Kidney epithelial cell (primary cell): Measurements from ENCODE around the gene ANTXRL. TPM values are rescaled to one million over a fixed set of nuclear protein-coding genes. Genes with fewer than 3 reads are reported as not detected.

ENCODE experiments used
- DNase-seq: peaks from one replicate; pipeline ENCODE4 v3.0.0-alpha.2; 2010; ENCODE audit warnings: low read depth
- H3K27me3 ChIP-seq: 2 replicates; pipeline ENCODE4 v1.6.0; 2011; ENCODE audit warnings: low read length; ENCODE audit not compliant: control insufficient read depth, insufficient read depth
- H3K36me3 ChIP-seq: 2 replicates; pipeline ENCODE4 v1.5.1; 2011; ENCODE audit warnings: low read length; ENCODE audit not compliant: control insufficient read depth, insufficient read depth
- H3K4me3 ChIP-seq: 2 replicates; pipeline ENCODE4 v1.5.1; 2011; ENCODE audit warnings: low read depth, mild to moderate bottlenecking, control low read depth, low read length
- CTCF ChIP-seq: IDR thresholded peaks from 2 replicates; pipeline ENCODE4 v1.5.1; 2011; ENCODE audit warnings: mild to moderate bottlenecking, moderate library complexity, low read length, control low read depth, inconsistent platforms; ENCODE audit not compliant: insufficient read depth, poor library complexity, severe bottlenecking
- total RNA-seq: library from RNA; depleted of rRNA; stranded (reverse); fragments of >200 nt; gene quantifications from 2 replicates; pipeline ENCODE4 v1.2.3, GENCODE V29; 2015

Gene ANTXRL
- not detected in 2 replicates for total RNA-seq

GRCh38 chr10:46286991-46287693, at the start of gene ANTXRL:
ANTXRL (plus strand) TSS chr10:46286997; CDS start chr10:46287263, 266 bp downstream.
- no peak for TF ChIP-seq CTCF
- H3K36me3 ChIP-seq: no peaks in the 10 kb centered on the region
- H3K4me3 ChIP-seq: no peak within 1 kb of the TSS
- H3K27me3 ChIP-seq: peaks cover 16% of the 10 kb centered on the region
- DNase-seq: no peak

DNA sequence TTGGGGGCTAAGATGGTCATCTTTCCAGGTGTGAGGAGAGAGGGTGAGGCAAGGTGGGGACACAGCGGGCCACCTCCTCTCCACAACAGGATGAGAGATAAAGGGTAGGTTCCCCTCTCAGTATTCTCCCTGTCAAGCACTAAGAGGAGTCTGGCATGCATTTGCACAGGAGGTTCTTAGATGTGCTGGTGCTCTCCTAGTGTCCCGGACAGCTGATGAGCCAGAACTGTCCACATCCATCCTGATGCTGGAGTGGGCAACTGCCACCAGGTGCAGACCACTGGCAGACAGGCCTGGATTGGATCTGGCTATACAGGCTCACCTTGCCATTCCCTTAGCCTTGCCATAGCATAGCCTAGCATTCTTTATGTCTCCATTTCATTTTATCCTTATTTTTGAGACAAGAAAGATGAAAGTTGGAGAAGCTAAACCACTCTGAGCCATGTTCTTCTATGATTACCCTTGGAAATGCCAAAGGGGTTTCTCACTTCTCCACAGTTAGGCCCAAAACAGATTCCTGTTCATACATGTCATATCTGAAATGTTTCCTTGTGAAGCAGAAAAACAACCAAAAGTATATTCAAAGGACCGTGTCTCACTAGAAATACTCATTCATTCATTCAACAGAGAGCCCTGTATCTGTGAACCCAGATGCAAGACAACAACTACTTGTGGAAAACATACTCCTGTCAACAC, 48.8 kb upstream of the ANTXRL start:
- Histone ChIP-seq H3K36me3 (no peaks in the 10 kb centered on the region), H3K4me3 (no peak overlapping the region)
- no peak for DNase-seq

DNA sequence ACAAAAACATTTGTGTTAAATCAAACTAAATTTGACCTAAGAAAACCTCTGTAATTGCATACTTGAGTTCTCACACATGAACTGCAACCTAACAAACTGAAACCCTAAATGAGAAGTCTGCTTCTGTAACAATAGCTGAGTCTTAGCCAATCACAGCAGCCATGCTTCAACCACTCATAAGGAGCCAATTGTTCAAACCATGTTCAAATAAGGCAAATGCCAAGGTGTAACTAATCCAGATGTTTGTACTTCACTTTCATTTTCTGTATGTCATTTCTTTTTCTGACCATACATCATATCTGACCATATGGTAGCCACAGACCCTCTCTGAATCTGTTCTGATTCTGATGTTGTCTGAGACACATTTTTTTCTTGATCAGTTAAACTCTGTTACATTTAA, 47.5 kb upstream of the ANTXRL start:
- Histone ChIP-seq H3K27me3 (no peaks in the 10 kb centered on the region), H3K36me3 (no peaks in the 10 kb centered on the region), H3K4me3 (no peak overlapping the region)
- no peak for DNase-seq
- no peak for TF ChIP-seq CTCF

More for the DNA sequence above, 48.8 kb upstream of the ANTXRL start:
- H3K27me3 ChIP-seq: no peaks in the 10 kb centered on the region
- no peak for TF ChIP-seq CTCF

GRCh38 chr10:46239993-46240683, 46.7 kb upstream of the ANTXRL start:
- no peak for TF ChIP-seq CTCF
- no peaks in the 10 kb centered on the region for H3K27me3 ChIP-seq
- H3K36me3 ChIP-seq: no peaks in the 10 kb centered on the region
- H3K4me3 ChIP-seq: no peak overlapping the region
- no peak for DNase-seq

DNA sequence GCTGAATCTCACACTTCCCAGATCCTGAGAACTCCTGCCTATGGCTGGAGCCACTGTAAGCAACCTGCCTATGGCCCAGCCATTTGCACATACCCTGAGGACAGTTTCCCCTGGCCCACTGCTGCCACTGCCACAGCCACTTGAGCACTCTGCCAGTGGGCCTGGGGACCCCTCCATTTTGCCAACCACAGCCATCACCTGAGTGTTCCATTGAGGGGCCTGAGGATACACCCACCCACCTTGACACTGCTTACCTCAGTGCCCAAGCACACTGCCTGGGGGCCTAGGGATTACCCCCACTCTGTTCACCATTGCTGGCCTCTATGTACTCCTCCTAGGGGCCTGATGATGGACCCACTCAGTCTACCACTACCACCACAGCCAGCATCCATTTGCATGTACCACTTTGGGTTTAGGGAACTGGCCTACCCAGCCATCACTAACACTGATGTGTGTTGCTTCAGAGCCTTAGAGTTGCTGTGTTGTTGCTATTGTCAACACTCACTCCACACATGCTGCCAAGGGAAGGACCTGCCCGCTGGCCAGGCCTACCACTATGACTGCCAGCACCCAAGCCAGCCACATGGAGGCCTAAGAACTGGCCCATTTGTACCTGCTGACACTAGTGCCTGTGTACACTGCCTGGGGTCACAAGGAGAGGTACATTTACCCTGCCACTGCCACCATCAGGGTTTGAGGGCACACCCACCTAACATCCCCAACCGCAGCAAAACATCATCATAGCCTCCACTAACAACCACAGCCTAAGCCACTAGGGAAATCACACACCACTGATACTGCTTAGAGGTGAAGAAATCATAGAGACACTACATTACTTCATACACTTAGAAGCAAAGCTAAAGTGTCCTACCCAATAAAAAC, 45.9 kb upstream of the ANTXRL start:
- no peaks in the 10 kb centered on the region for H3K27me3 ChIP-seq
- no peak for DNase-seq
- TF ChIP-seq CTCF: no peak
- no peaks in the 10 kb centered on the region for H3K36me3 ChIP-seq
- H3K4me3 ChIP-seq: no peak overlapping the region
